ENCODE data around the gene BOD1. TPM values are rescaled to one million over a fixed set of nuclear protein-coding genes. Genes with fewer than 3 reads are reported as not detected.

Gene BOD1
- total RNA-seq, 1 donor from 2014 or later: 34.1 TPM

- no peaks in the 10 kb centered on the region for H3K9me3 ChIP-seq
- no peaks in the 10 kb centered on the region for H3K4me1 ChIP-seq
- intact Hi-C loops (cut with DNase I): no loop called here
- no peak overlapping the region for H3K27ac ChIP-seq
- H3K27me3 ChIP-seq: no peaks in the 10 kb centered on the region
- H3K4me3 ChIP-seq: no peak overlapping the region
- no peaks in the 10 kb centered on the region for H3K36me3 ChIP-seq
- DNase-seq (ENCODE audit: extremely low spot score in 2 of 2): no peak
- no peak for TF ChIP-seq POLR2A (IDR thresholded peaks at IDR 0.05)
Observed at GRCh38 chr5:173642191-173642816, 25.9 kb upstream of the BOD1 start.

- no peaks in the 10 kb centered on the region for H3K4me1 ChIP-seq
- TF ChIP-seq POLR2AphosphoS5 (IDR thresholded peaks at IDR 0.05; ENCODE audit: insufficient read depth in 1 of 2, low read depth in 1 of 2) (no peak), CTCF (IDR thresholded peaks at IDR 0.05) (no peak), POLR2A (IDR thresholded peaks at IDR 0.05) (no peak)
- H3K27me3 ChIP-seq: no peaks in the 10 kb centered on the region
- H3K36me3 ChIP-seq: no peaks in the 10 kb centered on the region
- intact Hi-C loops (cut with DNase I): no loop called here
- H3K9me3 ChIP-seq: no peaks in the 10 kb centered on the region
- H3K27ac ChIP-seq: no peak overlapping the region
- no peak for DNase-seq (ENCODE audit: extremely low spot score in 2 of 2)
- no peak overlapping the region for H3K4me3 ChIP-seq
Observed at GRCh38 chr5:173640156-173640804, 23.8 kb upstream of the BOD1 start.

- Histone ChIP-seq H3K4me1 (no peaks in the 10 kb centered on the region), H3K27me3 (no peaks in the 10 kb centered on the region), H3K4me3 (no peak overlapping the region), H3K9me3 (no peaks in the 10 kb centered on the region), H3K36me3 (no peaks in the 10 kb centered on the region), H3K27ac (no peak overlapping the region)
- DNase-seq (ENCODE audit: extremely low spot score in 2 of 2): no peak
- intact Hi-C loops (cut with DNase I): no loop called here
- TF ChIP-seq CTCF (IDR thresholded peaks at IDR 0.05) (no peak), POLR2AphosphoS5 (IDR thresholded peaks at IDR 0.05; ENCODE audit: insufficient read depth in 1 of 2, low read depth in 1 of 2) (no peak)
Observed at GRCh38 chr5:173638126-173639040, 21.9 kb upstream of the BOD1 start.

- H3K9me3 ChIP-seq: no peaks in the 10 kb centered on the region
- no peaks in the 10 kb centered on the region for H3K4me1 ChIP-seq
- no peak overlapping the region for H3K4me3 ChIP-seq
- H3K27me3 ChIP-seq: no peaks in the 10 kb centered on the region
- no peak for DNase-seq (ENCODE audit: extremely low spot score in 2 of 2)
- intact Hi-C loops (cut with DNase I): no loop called here
- H3K36me3 ChIP-seq: no peaks in the 10 kb centered on the region
- TF ChIP-seq POLR2A (IDR thresholded peaks at IDR 0.05): no peak
- no peak for TF ChIP-seq CTCF (IDR thresholded peaks at IDR 0.05)
- no peak for TF ChIP-seq POLR2AphosphoS5 (IDR thresholded peaks at IDR 0.05; ENCODE audit: insufficient read depth in 1 of 2, low read depth in 1 of 2)
- no peak overlapping the region for H3K27ac ChIP-seq
Observed at GRCh38 chr5:173637340-173637739, 20.9 kb upstream of the BOD1 start.

GRCh38 chr5:173634465-173634983 lies 18.1 kb upstream of the BOD1 start:
- intact Hi-C loops (cut with DNase I): no loop called here

More at GRCh38 chr5:173634465-173634983, 18.1 kb upstream of the BOD1 start:
- Histone ChIP-seq H3K4me1 (no peaks in the 10 kb centered on the region), H3K9me3 (no peaks in the 10 kb centered on the region), H3K27ac (no peak overlapping the region), H3K36me3 (no peaks in the 10 kb centered on the region), H3K27me3 (no peaks in the 10 kb centered on the region), H3K4me3 (no peak overlapping the region)
- DNase-seq (ENCODE audit: extremely low spot score in 2 of 2): no peak
- TF ChIP-seq POLR2AphosphoS5 (IDR thresholded peaks at IDR 0.05; ENCODE audit: insufficient read depth in 1 of 2, low read depth in 1 of 2) (no peak), CTCF (IDR thresholded peaks at IDR 0.05) (no peak), POLR2A (IDR thresholded peaks at IDR 0.05) (no peak)

Measured in vagina (tissue), 2 donors.